GM18505 (cell line): ENCODE measurements around the gene UBASH3A.

ENCODE experiments used
- ATAC-seq: cut with Tn5 transposase; IDR thresholded peaks from one replicate; pipeline ENCODE4 v1.9.1; 2021; ENCODE audit not compliant: unreplicated experiment
- POLR2A ChIP-seq: IDR thresholded peaks from 4 replicates; pipeline ENCODE4 v1.6.1; 2011; ENCODE audit warnings: borderline replicate concordance; ENCODE audit not compliant: insufficient read depth, insufficient read length; ENCODE audit errors: extremely low read depth

The UBASH3A gene

GRCh38 chr21:42441963-42442362 lies 38.3 kb downstream of the UBASH3A start:
- ATAC-seq: no peak
- no peak for TF ChIP-seq POLR2A

- no peak for ATAC-seq
- TF ChIP-seq POLR2A: no peak
Measured at GRCh38 chr21:42443181-42443785, 39.6 kb downstream of the UBASH3A start.

GRCh38 chr21:42443876-42444744 lies 40.4 kb downstream of the UBASH3A start:
- no peak for ATAC-seq

GRCh38 chr21:42444745-42445059 lies 41.0 kb downstream of the UBASH3A start:
- no peak for ATAC-seq
- no peak for TF ChIP-seq POLR2A

More at GRCh38 chr21:42443876-42444744, 40.4 kb downstream of the UBASH3A start:
- no peak for TF ChIP-seq POLR2A

- no peak for ATAC-seq
- no peak for TF ChIP-seq POLR2A
Measured at GRCh38 chr21:42445311-42445710, 41.6 kb downstream of the UBASH3A start.

- no peak for ATAC-seq
- no peak for TF ChIP-seq POLR2A
Measured at GRCh38 chr21:42446531-42446930, 42.8 kb downstream of the UBASH3A start.

- no peak for TF ChIP-seq POLR2A
- no peak for ATAC-seq
Measured at GRCh38 chr21:42447182-42447581, 43.5 kb downstream of the UBASH3A start.

GRCh38 chr21:42447732-42448131 lies 44.0 kb downstream of the UBASH3A start:
- no peak for ATAC-seq
- no peak for TF ChIP-seq POLR2A

- no peak for TF ChIP-seq POLR2A
Measured at GRCh38 chr21:42448686-42449085, 45.0 kb downstream of the UBASH3A start.

GRCh38 chr21:42451941-42452340 lies 48.2 kb downstream of the UBASH3A start:
- TF ChIP-seq POLR2A: no peak
- no peak for ATAC-seq

More at GRCh38 chr21:42448686-42449085, 45.0 kb downstream of the UBASH3A start:
- ATAC-seq: no peak

GRCh38 chr21:42452401-42453223 lies 48.9 kb downstream of the UBASH3A start:
- ATAC-seq: no peak
- no peak for TF ChIP-seq POLR2A

- no peak for ATAC-seq
- TF ChIP-seq POLR2A: no peak
Measured at GRCh38 chr21:42453224-42453985, 49.7 kb downstream of the UBASH3A start.
